Neural cell (in vitro differentiated cells): ENCODE results near the gene STEAP2.

Experiments used
- EP300 ChIP-seq: fragments of 450-650 bp; conservative IDR thresholded peaks from 2 replicates; pipeline ENCODE4 v1.6.1; 2014; ENCODE audit warnings: antibody characterized with exemption, mild to moderate bottlenecking, moderate library complexity; ENCODE audit not compliant: poor library complexity, severe bottlenecking
- EZH2 ChIP-seq: fragments of 200-600, 300-800 bp; shearing (Covaris generic), sonication (generic); IDR thresholded peaks from 2 replicates; pipeline ENCODE4 v1.6.1; 2014; ENCODE audit warnings: antibody characterized with exemption, low read length, borderline replicate concordance, mild to moderate bottlenecking; ENCODE audit not compliant: insufficient read depth, poor library complexity, severe bottlenecking
- POLR2AphosphoS5 ChIP-seq: IDR thresholded peaks from 2 replicates; pipeline ENCODE4 v1.6.1; 2012
- RAD21 ChIP-seq: fragments of 450-650 bp; conservative IDR thresholded peaks from 2 replicates; pipeline ENCODE4 v1.6.1; 2014; ENCODE audit warnings: antibody characterized with exemption, mild to moderate bottlenecking, moderate library complexity
- SMC3 ChIP-seq: fragments of 450-650 bp; conservative IDR thresholded peaks from 2 replicates; pipeline ENCODE4 v1.6.1; 2014; ENCODE audit warnings: antibody characterized with exemption, mild to moderate bottlenecking, moderate library complexity; ENCODE audit not compliant: poor library complexity
- TAF1 ChIP-seq: IDR thresholded peaks from 2 replicates; pipeline ENCODE4 v1.6.1; 2012; ENCODE audit warnings: low read depth
- TF ChIP-seq, protein P1 (sequence below): fragments of 450-650 bp; IDR thresholded peaks from 2 replicates; pipeline ENCODE4 v1.5.1; 2014; ENCODE audit warnings: antibody characterized with exemption, mild to moderate bottlenecking, moderate library complexity; ENCODE audit not compliant: poor library complexity, severe bottlenecking
- TF ChIP-seq, protein P2 (sequence below): IDR thresholded peaks from 2 replicates; pipeline ENCODE4 v1.6.1; 2012; ENCODE audit warnings: borderline replicate concordance

DNA sequence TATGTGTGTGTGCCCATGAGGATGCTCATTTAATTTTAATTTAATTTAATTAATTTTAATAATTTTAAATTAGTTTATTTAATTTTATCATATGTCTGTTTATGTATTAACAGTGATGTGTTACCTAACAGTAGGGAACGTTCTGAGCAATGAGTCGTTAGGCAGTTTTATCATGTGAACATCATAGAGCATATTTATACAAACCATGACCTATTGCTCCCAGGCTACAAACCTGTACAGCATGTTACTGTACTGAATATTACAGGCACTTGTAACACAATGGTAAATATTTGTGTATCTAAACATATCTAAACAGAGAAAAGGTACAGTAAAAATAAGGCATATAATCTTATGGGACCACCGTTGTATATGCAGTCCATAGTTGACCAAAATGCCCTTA lies 19.8 kb downstream of the STEAP2 start:
- TF ChIP-seq EZH2 (no peak), POLR2AphosphoS5 (no peak), EP300 (no peak), TAF1 (no peak), RAD21 (no peak), SMC3 (no peak)
- TF ChIP-seq, protein P1, sequence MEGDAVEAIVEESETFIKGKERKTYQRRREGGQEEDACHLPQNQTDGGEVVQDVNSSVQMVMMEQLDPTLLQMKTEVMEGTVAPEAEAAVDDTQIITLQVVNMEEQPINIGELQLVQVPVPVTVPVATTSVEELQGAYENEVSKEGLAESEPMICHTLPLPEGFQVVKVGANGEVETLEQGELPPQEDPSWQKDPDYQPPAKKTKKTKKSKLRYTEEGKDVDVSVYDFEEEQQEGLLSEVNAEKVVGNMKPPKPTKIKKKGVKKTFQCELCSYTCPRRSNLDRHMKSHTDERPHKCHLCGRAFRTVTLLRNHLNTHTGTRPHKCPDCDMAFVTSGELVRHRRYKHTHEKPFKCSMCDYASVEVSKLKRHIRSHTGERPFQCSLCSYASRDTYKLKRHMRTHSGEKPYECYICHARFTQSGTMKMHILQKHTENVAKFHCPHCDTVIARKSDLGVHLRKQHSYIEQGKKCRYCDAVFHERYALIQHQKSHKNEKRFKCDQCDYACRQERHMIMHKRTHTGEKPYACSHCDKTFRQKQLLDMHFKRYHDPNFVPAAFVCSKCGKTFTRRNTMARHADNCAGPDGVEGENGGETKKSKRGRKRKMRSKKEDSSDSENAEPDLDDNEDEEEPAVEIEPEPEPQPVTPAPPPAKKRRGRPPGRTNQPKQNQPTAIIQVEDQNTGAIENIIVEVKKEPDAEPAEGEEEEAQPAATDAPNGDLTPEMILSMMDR, result no peak
- TF ChIP-seq, protein P2, sequence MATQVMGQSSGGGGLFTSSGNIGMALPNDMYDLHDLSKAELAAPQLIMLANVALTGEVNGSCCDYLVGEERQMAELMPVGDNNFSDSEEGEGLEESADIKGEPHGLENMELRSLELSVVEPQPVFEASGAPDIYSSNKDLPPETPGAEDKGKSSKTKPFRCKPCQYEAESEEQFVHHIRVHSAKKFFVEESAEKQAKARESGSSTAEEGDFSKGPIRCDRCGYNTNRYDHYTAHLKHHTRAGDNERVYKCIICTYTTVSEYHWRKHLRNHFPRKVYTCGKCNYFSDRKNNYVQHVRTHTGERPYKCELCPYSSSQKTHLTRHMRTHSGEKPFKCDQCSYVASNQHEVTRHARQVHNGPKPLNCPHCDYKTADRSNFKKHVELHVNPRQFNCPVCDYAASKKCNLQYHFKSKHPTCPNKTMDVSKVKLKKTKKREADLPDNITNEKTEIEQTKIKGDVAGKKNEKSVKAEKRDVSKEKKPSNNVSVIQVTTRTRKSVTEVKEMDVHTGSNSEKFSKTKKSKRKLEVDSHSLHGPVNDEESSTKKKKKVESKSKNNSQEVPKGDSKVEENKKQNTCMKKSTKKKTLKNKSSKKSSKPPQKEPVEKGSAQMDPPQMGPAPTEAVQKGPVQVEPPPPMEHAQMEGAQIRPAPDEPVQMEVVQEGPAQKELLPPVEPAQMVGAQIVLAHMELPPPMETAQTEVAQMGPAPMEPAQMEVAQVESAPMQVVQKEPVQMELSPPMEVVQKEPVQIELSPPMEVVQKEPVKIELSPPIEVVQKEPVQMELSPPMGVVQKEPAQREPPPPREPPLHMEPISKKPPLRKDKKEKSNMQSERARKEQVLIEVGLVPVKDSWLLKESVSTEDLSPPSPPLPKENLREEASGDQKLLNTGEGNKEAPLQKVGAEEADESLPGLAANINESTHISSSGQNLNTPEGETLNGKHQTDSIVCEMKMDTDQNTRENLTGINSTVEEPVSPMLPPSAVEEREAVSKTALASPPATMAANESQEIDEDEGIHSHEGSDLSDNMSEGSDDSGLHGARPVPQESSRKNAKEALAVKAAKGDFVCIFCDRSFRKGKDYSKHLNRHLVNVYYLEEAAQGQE, result no peak
